Activated gamma-delta T cell (primary cell): ENCODE results near the gene ALOX12.
"Not testable (repeated sequence)": the region's sequence is repeated elsewhere in the genome, so short reads cannot be mapped to it uniquely, and the experiment has no call there.

Experiments
- DNase-seq: peaks from one replicate; lab custom pipeline; 2025; lab: John Stamatoyannopoulos, UW
- total RNA-seq, 2 donors: gene quantifications; one replicate each; lab custom pipeline; 2026; lab: John Stamatoyannopoulos, UW

ALOX12 gene, protein sequence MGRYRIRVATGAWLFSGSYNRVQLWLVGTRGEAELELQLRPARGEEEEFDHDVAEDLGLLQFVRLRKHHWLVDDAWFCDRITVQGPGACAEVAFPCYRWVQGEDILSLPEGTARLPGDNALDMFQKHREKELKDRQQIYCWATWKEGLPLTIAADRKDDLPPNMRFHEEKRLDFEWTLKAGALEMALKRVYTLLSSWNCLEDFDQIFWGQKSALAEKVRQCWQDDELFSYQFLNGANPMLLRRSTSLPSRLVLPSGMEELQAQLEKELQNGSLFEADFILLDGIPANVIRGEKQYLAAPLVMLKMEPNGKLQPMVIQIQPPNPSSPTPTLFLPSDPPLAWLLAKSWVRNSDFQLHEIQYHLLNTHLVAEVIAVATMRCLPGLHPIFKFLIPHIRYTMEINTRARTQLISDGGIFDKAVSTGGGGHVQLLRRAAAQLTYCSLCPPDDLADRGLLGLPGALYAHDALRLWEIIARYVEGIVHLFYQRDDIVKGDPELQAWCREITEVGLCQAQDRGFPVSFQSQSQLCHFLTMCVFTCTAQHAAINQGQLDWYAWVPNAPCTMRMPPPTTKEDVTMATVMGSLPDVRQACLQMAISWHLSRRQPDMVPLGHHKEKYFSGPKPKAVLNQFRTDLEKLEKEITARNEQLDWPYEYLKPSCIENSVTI
- total RNA-seq, result 0 to 0.04 reads per million in 2 donors

DNA sequence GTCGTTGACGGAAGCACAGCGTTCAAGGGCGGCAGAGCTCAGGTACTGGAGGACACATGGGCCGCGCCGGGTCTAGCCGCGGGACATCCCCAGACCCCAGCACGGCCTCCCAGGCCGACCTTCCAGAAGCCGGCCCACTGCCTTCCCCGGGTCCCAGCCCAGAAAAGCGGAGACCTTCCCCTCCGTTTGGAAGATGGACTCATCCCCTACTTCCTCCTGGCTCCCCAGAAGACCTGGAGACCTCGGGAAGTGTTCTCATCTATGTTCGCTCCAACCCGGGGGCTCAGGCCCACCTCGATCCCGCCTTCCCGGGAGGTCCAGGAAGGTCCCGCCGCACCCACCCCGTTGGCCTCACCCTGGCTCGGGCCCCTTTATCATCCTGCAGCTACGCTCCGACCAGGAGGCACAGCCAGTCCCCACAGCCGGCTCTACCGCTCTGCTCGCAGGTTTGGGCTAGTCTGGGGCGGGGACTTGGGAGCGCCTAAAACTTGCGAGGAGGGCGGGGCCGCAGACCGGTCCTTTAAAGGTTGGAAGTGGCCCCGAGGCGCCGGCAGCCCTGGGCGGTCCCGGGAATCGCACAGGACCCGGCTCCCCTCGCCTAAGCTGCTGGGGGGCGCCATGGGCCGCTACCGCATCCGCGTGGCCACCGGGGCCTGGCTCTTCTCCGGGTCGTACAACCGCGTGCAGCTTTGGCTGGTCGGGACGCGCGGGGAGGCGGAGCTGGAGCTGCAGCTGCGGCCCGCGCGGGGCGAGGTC is at the start of gene ALOX12:
TSS of gene ALOX12 (plus strand) at position 550 of the 756 bp plus-strand sequence. CDS start at position 619, 69 bp downstream.
- no peak for DNase-seq

DNA sequence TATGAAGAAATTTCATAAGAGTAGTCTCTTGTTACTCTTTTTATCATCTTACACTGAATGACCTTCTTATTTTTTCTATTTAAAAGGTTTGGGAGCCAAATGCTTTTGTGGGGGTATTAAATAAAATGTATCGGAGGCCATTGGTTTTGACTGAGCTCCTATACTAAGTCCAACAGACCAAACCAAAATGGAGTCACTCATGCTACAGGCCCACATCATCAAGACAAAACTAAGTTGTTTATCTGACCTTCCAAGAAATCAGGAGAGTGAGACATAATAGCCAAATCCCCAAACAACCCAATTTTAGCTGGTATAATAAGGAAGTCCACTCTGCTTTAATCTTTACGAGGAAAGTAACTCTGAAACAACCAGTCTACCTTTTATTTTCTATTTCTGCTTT is 48.1 kb upstream of the ALOX12 start:
- no peak for DNase-seq

DNA sequence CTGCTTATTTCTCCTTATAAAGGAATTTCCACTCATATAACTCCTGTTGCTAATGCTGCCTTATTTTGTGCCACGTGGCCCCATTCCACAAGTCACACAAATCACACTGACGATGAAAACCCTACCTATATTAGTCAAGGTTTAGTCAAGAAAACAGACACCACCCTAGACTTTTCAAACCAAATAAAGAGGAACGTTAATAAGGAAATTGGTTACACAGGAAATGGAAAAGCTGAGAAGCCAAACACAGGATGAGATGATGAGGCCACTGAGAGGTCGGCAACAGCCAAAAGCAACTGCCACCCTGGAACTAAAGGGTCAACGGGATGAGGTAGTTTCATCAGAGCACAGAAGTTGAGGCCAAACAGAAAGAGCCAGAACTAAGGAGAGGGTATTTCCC is 47.3 kb upstream of the ALOX12 start:
- DNase-seq, result no peak

DNA sequence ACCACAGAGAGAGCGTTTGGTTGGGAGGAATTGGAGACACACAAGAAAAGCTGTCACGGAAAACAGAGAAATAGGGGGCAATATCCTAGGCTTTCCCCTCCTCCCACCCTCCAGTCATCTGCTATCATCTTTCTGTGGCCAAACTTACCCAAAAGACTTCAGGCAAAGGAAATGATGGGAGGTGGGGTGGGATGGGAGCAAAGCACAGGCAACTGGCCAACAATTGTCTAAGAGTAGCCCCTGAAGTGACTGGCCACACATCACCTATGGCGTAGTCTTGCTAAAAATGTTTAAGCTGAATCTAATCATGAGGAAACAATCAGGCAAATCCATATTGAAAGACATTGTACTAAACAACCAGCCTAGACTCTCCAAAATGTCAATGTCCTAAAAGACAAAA is 46.9 kb upstream of the ALOX12 start:
- DNase-seq, result no peak

DNA sequence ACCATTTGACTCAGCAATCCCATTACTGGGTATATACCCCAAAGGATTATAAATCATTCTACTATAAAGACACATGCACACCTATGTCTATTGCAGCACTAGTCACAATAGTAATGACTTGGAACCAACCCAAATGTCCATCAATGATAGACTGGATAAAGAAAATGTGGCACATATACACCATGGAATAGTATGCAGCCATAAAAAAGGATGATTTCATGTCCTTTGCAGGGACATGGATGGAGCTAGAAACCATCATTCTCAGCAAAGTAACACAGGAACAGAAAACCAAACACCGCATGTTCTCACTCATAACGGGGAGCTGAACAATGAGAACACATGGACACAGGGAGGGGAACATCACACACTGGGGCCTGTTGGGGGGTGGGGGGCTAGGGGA is 44.9 kb upstream of the ALOX12 start:
- not testable (repeated sequence) for DNase-seq

DNA sequence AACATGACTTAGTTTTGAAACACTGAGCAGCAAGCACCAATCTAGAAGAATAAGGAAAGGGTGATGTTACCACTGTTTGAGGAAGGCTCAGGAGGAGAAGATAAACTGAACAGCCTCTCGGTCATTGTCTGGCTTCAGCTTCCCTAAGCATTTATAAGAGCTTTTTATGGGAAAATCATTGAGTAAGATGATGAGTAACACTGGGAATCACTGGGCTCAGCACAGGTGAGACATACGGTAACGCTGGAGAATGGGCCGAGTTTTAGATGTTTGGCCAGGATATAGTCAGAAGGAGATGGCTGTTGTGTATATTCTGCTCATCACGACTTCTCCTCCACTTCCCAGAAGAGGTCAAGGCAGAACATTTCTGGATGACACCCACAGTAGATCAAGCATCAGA is 42.2 kb upstream of the ALOX12 start:
- DNase-seq, result no peak

DNA sequence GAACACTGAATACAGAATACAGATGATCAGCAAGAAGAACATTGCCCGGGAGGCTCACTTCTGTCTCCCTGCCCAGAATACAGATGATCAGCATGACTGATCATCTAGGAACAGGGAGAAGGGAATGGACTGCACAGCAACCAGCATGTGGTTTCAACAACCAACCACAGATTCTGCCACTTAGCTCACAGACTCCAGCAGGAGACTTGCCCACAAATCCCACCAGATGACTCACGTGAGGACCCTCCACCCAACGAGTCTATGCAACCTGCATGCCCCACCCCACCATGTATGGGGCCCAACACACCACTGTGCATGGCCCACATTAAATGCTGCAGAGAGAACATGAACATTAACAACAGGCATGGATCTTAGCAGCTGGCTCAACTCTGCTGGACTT is 36.1 kb upstream of the ALOX12 start:
- DNase-seq, result no peak

DNA sequence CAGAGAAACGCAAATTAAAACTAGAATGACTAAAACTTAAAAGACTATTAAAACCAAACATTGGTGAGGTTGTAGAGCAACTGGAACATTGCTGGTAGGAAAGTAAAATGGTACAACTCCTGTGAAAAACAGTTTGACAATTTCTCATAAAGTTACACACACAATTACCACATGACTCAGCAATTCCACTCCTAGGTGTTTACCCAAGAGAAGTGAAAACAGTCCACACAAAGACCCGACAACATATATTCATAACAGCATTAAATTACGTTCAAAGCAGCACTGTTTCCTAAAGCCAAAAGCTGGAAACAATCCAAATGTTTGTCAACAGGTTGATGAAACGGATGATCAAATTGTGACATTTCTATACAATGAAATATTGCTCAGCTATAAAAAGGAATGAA is 26.5 kb upstream of the ALOX12 start:
- no peak for DNase-seq

DNA sequence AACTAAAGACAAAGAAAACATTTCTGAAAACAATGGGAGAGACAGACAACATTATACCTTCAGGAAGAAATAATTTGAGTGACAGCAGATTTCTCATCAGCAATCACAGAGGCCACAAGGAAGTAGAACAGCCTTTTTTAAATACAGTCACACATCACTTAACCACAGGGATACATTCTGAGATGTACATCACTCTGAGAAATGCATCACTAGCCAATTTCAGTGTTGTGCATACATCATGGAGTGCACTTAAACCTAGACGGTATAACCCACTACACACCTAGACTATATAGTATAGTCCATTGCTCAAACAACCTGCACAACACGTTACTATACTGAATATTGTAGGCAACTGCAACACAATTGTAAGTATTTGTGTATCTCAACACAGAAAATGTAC is 24.9 kb upstream of the ALOX12 start:
- DNase-seq, result no peak

DNA sequence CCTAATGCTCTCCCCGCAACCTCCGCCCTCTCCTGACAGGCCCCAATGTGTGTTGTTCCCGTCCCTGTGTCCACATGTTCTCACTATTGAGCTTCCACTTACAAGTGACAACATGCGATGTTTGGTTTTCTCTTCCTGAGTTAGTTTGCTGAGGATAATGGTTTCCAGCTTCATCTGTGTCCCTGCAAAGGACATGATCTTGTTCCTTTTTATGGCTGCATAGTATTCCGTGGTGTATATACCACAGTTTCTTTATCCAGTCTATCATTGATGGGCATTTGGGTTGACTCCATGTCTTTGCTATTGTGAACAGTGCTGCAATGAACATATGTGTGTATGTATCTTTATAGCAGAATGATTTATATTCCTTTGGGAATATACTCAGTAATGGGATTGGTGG is 16.4 kb upstream of the ALOX12 start:
- not testable (repeated sequence) for DNase-seq

DNA sequence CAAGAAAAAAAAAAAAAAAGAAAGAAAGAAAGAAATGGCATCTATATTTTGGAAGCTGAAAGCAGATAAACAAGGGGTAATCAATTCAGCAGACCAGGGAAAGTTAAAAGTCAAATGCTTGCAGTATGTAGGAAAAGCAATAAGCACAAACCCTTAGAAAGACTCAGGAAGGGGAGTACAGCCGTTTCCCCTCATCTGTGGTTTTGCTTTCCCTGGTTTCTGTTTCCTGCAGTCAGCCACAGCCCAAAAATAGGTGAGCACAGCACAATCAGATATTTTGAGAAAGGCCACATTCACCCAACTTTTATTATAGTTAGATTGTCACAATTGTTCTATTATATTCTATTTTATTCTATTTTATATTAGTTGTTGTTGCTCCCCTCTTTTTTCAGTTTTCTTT is 14.4 kb upstream of the ALOX12 start:
- no peak for DNase-seq

DNA sequence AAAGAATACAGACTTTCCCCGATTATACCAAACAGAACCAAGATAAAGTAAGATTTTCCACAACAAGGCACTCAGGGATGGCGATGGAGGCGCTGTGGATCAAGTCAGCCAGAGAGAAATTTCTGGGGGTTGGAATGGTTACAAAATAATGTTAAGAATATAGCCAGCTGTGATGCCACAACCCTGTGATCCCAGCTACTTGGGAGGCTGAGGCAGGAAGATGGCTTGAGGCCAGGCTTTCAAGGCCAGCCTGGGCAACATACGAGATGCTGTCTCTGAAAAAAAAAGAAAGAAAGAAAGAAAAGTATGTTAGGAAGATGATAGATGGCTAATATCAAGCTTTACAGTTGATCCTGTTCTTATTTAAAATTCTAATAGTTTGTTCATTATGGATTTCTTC is 10.6 kb upstream of the ALOX12 start:
- DNase-seq, result no peak

DNA sequence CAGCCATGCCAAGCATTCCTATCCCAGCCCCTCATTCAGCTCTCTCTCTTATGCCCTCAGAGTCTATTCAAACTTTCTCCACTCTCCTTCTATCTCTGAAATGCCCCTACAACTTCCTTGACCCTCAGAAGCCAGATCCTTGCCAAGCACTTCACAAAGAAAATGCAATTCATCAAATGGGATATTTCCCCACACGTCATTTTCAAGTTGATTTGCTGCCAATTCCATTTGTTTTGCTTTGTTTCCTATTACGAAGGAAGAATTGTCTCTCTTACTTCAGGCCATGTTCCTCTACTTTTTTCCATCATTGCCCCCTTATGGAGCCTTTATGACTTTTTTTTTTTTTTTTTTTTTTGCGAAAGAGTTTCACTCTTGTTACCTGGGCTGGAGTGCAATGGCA is 9.2 kb upstream of the ALOX12 start:
- DNase-seq, result no peak

DNA sequence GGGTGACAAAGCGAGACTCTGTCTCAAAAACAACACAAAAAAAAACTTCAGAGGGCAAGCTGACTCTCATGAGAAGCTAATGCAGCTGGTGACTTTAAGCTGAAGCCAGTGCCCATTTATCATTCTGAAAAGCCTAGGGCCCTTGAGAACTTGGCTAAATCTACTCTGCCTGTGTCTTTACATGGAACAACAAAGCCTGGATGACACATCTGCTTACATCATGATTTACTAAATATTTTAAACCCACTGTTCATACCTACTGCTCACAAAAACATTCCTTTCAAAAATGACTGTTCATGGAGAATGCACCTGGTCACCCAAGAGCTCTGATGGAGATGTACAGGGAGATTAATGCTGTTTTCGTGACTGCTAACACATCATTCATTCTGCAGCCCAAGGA is 6.1 kb upstream of the ALOX12 start:
- no peak for DNase-seq

DNA sequence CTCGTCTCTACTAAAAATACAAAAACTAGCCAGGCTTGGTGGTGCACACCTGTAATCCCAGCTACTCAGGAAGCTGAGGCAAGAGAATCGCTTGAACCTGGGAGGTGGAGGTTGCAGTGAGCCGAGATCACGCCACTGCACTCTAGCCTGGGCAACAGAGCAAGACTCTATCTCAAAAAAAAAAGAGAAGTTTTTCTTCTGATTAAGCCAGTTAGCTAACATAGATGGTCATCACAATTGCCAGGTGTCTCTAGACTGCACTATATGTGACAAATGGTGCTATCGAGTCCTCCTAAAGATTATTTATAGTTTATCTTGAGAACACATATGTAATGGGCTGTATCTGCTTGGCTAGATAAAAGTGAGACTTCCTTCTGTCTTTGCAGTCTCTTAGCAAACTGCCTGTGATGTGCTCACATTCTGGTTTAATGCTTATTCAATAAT is 2.2 kb upstream of the ALOX12 start:
- not testable (repeated sequence) for DNase-seq

DNA sequence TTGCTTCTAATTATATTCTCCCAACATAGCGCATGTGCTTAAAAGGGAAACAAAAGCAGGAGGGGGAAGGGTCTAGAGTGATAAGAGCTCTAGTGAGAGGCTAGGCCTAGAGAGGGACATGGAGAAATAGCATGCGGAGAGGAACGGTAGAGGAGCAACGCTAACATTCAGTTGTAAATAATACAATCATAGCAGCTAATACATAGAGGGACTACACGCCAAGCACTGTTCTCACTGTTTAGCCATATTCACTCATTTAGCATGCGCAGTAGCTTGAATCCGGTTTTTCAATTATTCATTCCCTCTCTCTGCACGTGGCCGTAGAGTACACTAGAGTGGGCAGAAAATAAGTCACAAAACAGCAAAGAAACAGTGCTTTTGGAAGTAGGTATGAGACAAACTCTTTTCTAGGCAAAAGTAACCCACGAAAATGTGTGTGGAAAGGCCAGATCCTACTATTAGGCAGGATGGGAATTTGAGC is 1.7 kb upstream of the ALOX12 start:
- DNase-seq, result no peak

DNA sequence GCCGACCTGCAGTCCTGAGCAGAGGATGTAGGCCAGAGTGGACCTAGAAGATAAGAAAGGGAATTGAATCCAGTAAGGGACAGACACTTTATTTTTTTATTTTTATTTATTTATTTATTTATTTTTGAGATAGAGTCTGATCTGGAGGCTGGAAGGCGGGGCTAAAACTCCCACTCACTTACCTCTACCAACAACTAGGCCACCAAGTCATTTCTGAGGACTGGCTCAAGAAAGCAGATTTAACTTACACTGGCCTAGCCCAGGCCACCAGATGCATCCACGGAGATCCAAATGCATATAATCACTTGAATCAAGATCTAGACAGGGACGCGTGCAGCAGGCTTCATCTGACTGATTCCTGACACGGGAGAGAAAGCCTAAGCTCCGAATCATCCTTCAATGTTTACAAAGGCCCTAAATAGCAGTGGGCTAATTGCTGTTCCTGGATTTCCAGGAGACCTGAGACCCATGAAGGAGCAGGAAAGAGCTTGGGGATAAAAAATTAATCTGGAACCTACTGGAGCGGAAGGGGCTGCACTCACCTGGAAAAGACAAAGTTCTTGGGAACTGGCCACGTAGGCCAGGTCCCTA is 1.1 kb upstream of the ALOX12 start:
- DNase-seq, result no peak

DNA sequence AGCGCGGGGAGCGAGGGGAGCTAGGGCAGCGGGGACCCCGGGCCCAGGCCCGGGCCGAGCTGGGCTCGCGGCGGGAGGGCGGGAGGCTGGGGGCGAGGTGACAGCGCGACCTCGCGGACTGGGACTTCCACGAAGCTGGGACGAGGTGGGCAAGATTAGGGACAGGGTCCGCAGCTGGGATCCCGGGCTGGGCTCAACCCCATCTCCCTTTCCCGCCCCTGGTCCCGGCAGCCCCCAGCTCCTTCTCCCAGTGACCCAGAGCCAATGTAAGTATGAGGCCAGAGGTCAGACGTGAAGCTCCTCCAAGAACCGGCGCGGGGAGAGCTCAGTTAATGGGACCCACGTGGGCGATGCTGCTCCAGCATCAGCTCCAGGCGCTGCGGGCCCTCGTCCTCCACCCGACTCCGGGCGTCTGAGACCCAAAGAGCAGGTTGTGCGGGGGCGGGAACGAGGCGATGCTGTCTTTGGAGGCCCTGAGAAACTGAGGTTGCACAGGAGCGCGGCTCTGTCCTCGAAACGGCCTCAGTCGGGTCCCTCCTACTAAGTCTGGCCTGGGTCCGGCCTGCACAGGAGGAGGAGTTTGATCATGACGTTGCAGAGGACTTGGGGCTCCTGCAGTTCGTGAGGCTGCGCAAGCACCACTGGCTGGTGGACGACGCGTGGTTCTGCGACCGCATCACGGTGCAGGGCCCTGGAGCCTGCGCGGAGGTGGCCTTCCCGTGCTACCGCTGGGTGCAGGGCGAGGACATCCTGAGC is 585 bp downstream of the ALOX12 start:
- DNase-seq, result no peak

DNA sequence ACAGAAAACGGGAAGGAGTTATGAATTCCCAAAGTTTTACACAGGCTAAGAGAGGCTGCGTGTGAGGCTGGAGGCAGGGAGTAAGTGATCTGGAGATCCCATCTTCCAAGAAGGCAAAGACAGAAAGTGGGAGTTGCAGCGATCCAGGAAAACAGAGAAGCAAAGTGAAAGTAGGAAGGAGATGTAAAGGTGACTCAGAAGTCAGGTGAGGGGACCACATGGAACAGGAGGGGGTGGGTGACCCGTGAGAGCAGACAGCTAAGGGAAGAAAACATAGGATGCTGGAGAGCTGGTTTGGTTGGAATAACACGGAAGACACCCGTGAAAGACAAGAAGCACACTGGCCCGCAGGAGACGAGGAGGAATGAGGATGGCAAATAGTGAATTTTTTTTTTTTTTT is 1.3 kb downstream of the ALOX12 start:
- no peak for DNase-seq

DNA sequence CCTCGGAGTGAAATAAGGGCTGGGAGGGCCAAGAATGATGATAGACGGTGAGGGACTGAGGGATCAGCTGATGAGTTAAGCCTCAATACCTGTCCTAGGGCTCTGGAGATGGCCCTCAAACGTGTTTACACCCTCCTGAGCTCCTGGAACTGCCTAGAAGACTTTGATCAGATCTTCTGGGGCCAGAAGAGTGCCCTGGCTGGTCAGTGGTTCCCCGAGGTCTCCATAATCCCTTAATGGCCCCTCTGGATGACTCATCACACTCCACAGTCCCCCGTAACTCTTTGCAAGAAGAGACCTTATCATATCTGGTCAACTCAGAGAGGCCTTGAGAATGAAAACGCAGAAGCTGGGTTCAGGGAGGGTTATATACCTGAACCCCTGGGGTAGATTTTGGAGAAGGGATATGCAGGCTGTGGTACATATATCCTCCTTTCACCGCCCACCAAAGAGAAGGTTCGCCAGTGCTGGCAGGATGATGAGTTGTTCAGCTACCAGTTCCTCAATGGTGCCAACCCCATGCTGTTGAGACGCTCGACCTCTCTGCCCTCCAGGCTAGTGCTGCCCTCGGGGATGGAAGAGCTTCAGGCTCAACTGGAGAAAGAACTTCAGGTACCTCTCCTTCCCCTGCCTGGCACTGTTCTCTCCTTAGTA is 3.1 kb downstream of the ALOX12 start:
- no peak for DNase-seq
